ENCODE data around the gene INSC.

The INSC gene

GRCh38 chr11:15148169-15148568, 33.4 kb downstream of the INSC start:
- no peak for DNase-seq (ENCODE audit: low read depth)

GRCh38 chr11:15149050-15149449, 34.3 kb downstream of the INSC start:
- DNase-seq (ENCODE audit: low read depth): no peak

- DNase-seq (ENCODE audit: low read depth): no peak
These were observed 35.8 kb downstream of the INSC start for GRCh38 chr11:15150507-15150906.

- DNase-seq (ENCODE audit: low read depth): no peak
These were observed 38.5 kb downstream of the INSC start for GRCh38 chr11:15153231-15153630.

GRCh38 chr11:15157181-15157580, 42.5 kb downstream of the INSC start:
- no peak for DNase-seq (ENCODE audit: low read depth)

- no peak for DNase-seq (ENCODE audit: low read depth)
These were observed 42.9 kb downstream of the INSC start for GRCh38 chr11:15157606-15158137.

GRCh38 chr11:15158351-15159015, 43.8 kb downstream of the INSC start:
- no peak for DNase-seq (ENCODE audit: low read depth)

- no peak for DNase-seq (ENCODE audit: low read depth)
These were observed 44.4 kb downstream of the INSC start for GRCh38 chr11:15159085-15159484.

- DNase-seq (ENCODE audit: low read depth): no peak
These were observed 47.1 kb downstream of the INSC start for GRCh38 chr11:15161790-15162189.

- no peak for DNase-seq (ENCODE audit: low read depth)
These were observed 48.4 kb downstream of the INSC start for GRCh38 chr11:15163136-15163535.

- DNase-seq (ENCODE audit: low read depth): no peak
These were observed 51.5 kb downstream of the INSC start for GRCh38 chr11:15166204-15166603.

GRCh38 chr11:15169815-15170551, 55.3 kb downstream of the INSC start:
- DNase-seq (ENCODE audit: low read depth): no peak

GRCh38 chr11:15170698-15171097, 56.0 kb downstream of the INSC start:
- DNase-seq (ENCODE audit: low read depth): no peak

- DNase-seq (ENCODE audit: low read depth): no peak
These were observed 57.2 kb downstream of the INSC start for GRCh38 chr11:15171956-15172355.

- DNase-seq (ENCODE audit: low read depth): no peak
These were observed 61.1 kb downstream of the INSC start for GRCh38 chr11:15175831-15176230.

GRCh38 chr11:15176646-15177163, 62.0 kb downstream of the INSC start:
- DNase-seq (ENCODE audit: low read depth): no peak

GRCh38 chr11:15177491-15177890, 62.8 kb downstream of the INSC start:
- no peak for DNase-seq (ENCODE audit: low read depth)

- DNase-seq (ENCODE audit: low read depth): no peak
These were observed 63.5 kb downstream of the INSC start for GRCh38 chr11:15178214-15178613.

- DNase-seq (ENCODE audit: low read depth): no peak
These were observed 64.4 kb downstream of the INSC start for GRCh38 chr11:15179167-15179566.

GRCh38 chr11:15180212-15180792, 65.6 kb downstream of the INSC start:
- DNase-seq (ENCODE audit: low read depth): no peak

GRCh38 chr11:15182372-15182771, 67.6 kb downstream of the INSC start:
- no peak for DNase-seq (ENCODE audit: low read depth)

GRCh38 chr11:15185021-15185420, 70.3 kb downstream of the INSC start:
- DNase-seq (ENCODE audit: low read depth): no peak

- no peak for DNase-seq (ENCODE audit: low read depth)
These were observed 71.4 kb downstream of the INSC start for GRCh38 chr11:15186146-15186545.

Measured in activated T-cell treated with anti-CD3 and anti-CD28 coated beads for 48 hours (primary cell).